Measurements from ENCODE around the gene ZBTB46. TPM values are rescaled to one million over a fixed set of nuclear protein-coding genes. Genes with fewer than 3 reads are reported as not detected.

The ZBTB46 gene
- total RNA-seq, 3 donors from 2014 or later: 8.2 to 18.7 (median 10.7) TPM

DNA sequence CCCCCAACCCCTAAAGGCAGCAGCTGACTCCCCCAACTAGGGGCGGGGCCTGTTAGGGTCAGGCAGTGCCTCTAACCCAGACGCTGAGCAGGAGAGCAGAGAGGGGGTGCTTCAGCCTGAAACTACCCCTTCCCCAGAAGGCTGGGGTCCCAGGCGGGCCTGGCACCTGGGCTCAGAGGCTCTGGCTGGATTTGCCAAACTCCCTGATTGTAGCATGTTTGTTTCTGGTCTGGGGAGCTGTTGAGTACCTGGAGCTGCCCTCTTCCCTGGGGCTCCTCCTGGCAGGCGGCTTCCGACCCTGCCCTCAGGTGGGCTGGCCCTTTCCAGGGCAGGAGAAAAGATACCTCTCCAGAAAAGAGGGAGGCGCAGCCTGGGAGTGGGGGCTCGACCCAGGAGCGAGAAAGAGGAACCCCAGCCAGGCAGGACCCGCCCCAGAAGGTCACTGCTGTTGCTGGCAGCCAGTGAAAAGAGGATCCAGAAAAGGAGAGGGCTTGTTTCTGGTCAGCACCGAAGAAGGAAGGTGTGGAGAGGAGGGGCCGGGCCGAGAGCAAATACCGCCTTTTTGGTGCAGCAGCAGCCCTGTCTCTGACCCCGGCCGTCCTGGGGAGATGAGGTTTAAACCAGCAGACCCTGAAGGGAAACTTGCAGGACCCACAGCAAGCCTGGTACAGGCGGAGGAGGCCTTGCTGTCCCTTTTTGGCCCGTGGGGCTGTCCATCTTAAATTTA, 29.4 kb upstream of the ZBTB46 start:
- peak overlapping the region; percentile 15 to 79 for H3K27ac ChIP-seq
- peaks cover 8 to 26% of the 10 kb centered on the region in 2 donors for H3K4me1 ChIP-seq
- H3K36me3 ChIP-seq: no peaks in the 10 kb centered on the region
- no peaks in the 10 kb centered on the region for H3K27me3 ChIP-seq
- no peak for TF ChIP-seq POLR2A (IDR thresholded peaks at IDR 0.05)
- no peak for TF ChIP-seq POLR2AphosphoS5 (IDR thresholded peaks at IDR 0.05)
- TF ChIP-seq, protein P1, sequence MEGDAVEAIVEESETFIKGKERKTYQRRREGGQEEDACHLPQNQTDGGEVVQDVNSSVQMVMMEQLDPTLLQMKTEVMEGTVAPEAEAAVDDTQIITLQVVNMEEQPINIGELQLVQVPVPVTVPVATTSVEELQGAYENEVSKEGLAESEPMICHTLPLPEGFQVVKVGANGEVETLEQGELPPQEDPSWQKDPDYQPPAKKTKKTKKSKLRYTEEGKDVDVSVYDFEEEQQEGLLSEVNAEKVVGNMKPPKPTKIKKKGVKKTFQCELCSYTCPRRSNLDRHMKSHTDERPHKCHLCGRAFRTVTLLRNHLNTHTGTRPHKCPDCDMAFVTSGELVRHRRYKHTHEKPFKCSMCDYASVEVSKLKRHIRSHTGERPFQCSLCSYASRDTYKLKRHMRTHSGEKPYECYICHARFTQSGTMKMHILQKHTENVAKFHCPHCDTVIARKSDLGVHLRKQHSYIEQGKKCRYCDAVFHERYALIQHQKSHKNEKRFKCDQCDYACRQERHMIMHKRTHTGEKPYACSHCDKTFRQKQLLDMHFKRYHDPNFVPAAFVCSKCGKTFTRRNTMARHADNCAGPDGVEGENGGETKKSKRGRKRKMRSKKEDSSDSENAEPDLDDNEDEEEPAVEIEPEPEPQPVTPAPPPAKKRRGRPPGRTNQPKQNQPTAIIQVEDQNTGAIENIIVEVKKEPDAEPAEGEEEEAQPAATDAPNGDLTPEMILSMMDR (IDR thresholded peaks at IDR 0.05): no peak
- DNase-seq (ENCODE audit: low spot score in 2 of 2): no peak
- H3K9me3 ChIP-seq: no peaks in the 10 kb centered on the region
- intact Hi-C loops (cut with DNase I; ENCODE audit: low total_unique reads): no loop called here
- H3K4me3 ChIP-seq: no peak overlapping the region

DNA sequence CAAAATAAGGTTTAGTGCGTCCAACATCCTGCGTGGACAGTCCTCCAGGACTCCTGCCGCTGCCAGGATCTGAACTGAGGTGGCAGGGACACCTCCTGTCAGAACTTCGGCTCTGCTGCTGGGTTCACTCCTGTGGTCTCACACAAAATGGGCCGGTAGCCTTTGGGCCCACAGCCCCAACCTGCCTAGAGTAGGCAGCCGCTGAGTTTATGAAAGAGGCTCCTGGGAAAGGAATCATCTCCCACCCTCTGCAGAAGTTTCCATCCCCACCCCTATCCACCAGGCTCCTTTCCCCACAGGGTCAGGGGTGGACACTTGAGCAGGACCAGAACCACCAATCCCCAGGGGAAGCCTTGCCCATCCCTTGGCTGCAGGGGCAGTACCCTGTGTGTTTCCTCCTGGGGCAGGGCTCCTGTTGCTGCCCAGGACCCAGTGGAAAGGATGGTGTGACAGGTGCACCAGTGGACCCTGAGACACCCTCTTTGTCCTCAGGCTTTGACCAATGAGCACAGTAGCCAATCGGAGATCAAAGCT, 28.2 kb upstream of the ZBTB46 start:
- intact Hi-C loops (cut with DNase I; ENCODE audit: low total_unique reads): no loop called here
- Histone ChIP-seq H3K27ac (peak overlapping the region; percentile 40 to 79), H3K36me3 (no peaks in the 10 kb centered on the region), H3K9me3 (no peaks in the 10 kb centered on the region), H3K4me3 (no peak overlapping the region), H3K4me1 (peaks cover 18 to 35% of the 10 kb centered on the region in 2 donors), H3K27me3 (no peaks in the 10 kb centered on the region)
- TF ChIP-seq, protein P1 (IDR thresholded peaks at IDR 0.05): no peak
- TF ChIP-seq POLR2A (IDR thresholded peaks at IDR 0.05) (no peak), POLR2AphosphoS5 (IDR thresholded peaks at IDR 0.05) (no peak)
- no peak for DNase-seq (ENCODE audit: low spot score in 2 of 2)

DNA sequence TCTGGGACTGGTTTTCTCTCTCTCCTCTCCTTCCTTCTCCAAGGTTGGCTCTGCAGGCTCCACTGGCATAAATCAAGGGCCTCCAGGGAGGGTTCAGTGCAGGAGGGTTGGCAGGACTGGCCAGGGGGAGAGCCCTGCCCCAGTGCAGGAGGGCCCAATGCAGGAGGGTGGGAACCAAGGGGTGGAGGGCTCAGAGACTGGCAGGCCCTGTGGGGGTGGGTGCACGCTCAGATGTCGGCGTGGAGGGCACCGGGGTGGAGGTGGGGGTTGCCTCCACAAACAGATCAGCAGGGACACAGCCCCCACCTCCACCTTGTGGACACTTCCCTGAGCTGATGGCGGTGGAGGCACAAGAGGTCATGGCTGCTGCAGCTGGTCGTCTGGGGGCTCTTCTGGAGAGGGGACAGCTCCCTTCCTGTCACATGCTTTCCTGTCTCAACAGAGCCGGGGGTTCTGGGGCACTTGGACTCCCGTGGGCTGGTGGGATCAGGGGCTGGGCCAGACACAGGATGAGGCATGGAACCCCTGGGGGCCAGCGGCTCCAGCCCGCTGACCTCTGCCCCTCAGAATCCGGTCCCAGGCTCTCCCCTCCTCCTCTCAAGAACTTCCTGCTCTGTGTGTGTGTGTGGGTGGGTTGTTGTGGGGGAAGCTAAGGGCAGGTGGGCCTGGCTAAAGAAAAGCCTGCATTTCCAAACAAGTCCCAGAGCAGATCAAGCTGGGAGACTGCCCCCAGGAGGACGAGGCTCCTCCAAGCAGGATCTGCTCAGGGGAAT, 27.5 kb upstream of the ZBTB46 start:
- no peaks in the 10 kb centered on the region for H3K27me3 ChIP-seq
- no peaks in the 10 kb centered on the region for H3K36me3 ChIP-seq
- H3K4me1 ChIP-seq: peaks cover 23 to 35% of the 10 kb centered on the region in 2 donors
- peak overlapping the region in 1 of 3 donors; percentile 15 for H3K4me3 ChIP-seq
- TF ChIP-seq POLR2A (IDR thresholded peaks at IDR 0.05): no peak
- TF ChIP-seq POLR2AphosphoS5 (IDR thresholded peaks at IDR 0.05): no peak
- TF ChIP-seq, protein P1 (IDR thresholded peaks at IDR 0.05): no peak
- peak overlapping the region; percentile 40 to 79 for H3K27ac ChIP-seq
- no peaks in the 10 kb centered on the region for H3K9me3 ChIP-seq
- no peak for DNase-seq (ENCODE audit: low spot score in 2 of 2)
- intact Hi-C loops (cut with DNase I; ENCODE audit: low total_unique reads): no loop called here

DNA sequence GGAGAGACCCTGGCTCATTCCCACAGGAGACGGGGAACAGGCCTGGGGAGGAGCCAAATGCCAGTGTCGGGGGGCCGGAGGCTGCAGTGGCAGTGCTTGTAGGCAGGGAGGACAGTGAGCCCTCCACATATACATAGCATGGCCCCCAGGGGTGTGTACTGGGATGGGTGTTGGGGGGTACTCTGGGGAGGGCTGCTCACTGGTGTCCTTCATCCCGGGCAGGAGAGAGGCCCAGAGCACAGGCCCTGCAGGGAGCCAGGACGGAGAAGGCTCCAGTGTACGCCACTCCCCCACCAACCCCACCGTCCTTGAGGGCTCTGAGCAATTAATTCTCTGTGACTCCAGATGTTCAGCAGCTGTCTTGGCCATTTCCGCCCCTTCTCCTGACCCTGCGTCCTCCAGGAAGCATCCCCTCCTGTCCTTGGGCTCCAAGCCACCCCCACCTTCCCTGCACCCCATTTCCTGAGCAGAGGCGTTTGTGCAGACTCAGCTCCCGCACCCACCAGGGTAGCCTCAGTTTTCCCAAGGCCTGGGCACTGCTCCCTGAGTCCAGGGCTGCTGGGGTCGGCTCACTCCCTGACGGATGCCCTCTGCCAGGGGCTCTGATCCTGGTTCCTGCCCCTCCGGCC, 26.8 kb upstream of the ZBTB46 start:
- Histone ChIP-seq H3K4me3 (no peak overlapping the region), H3K27me3 (no peaks in the 10 kb centered on the region), H3K36me3 (no peaks in the 10 kb centered on the region), H3K4me1 (peaks cover 18 to 28% of the 10 kb centered on the region in 2 donors), H3K9me3 (no peaks in the 10 kb centered on the region), H3K27ac (peak overlapping the region in 1 of 2 donors; percentile 79)
- intact Hi-C loops (cut with DNase I; ENCODE audit: low total_unique reads): no loop called here
- TF ChIP-seq POLR2AphosphoS5 (IDR thresholded peaks at IDR 0.05) (no peak), POLR2A (IDR thresholded peaks at IDR 0.05) (no peak)
- TF ChIP-seq, protein P1 (IDR thresholded peaks at IDR 0.05): no peak
- no peak for DNase-seq (ENCODE audit: low spot score in 2 of 2)
